ENCODE data around the gene ZNF467. TPM values are rescaled to one million over a fixed set of nuclear protein-coding genes. Genes with fewer than 3 reads are reported as not detected.

ZNF467 gene
- total RNA-seq, 1 donor from 2014 or later, result 2.3 TPM

GRCh38 chr7:149777551-149778326, 4.4 kb upstream of the ZNF467 start:
- peaks cover 17% of the 10 kb centered on the region for H3K4me1 Mint-ChIP-seq
- DNase-seq (ENCODE audit: low read depth, low spot score), result no peak
- no peak overlapping the region for H3K27ac Mint-ChIP-seq (ENCODE audit: unreplicated experiment)
- no peaks in the 10 kb centered on the region for H3K9me3 Mint-ChIP-seq
- no peak overlapping the region for H3K4me3 Mint-ChIP-seq
- TF ChIP-seq CTCF (conservative IDR thresholded peaks at IDR 0.05), result no peak
- no peaks in the 10 kb centered on the region for H3K36me3 Mint-ChIP-seq (ENCODE audit: low read depth)
- H3K27me3 Mint-ChIP-seq (ENCODE audit: low read depth), result peaks cover 13% of the 10 kb centered on the region

- Mint-ChIP-seq H3K4me3 (no peak overlapping the region), H3K9me3 (no peaks in the 10 kb centered on the region), H3K27me3 (ENCODE audit: low read depth) (peaks cover 16% of the 10 kb centered on the region), H3K4me1 (peaks cover 17% of the 10 kb centered on the region), H3K36me3 (ENCODE audit: low read depth) (no peaks in the 10 kb centered on the region), H3K27ac (ENCODE audit: unreplicated experiment) (no peak overlapping the region)
- DNase-seq (ENCODE audit: low read depth, low spot score), result no peak
- TF ChIP-seq CTCF (conservative IDR thresholded peaks at IDR 0.05), result no peak
Measured at GRCh38 chr7:149776848-149777407, 3.5 kb upstream of the ZNF467 start.

- no peak for DNase-seq (ENCODE audit: low read depth, low spot score)
- no peaks in the 10 kb centered on the region for H3K9me3 Mint-ChIP-seq
- H3K36me3 Mint-ChIP-seq (ENCODE audit: low read depth), result no peaks in the 10 kb centered on the region
- H3K27me3 Mint-ChIP-seq (ENCODE audit: low read depth), result peaks cover 20% of the 10 kb centered on the region
- peaks cover 17% of the 10 kb centered on the region for H3K4me1 Mint-ChIP-seq
- TF ChIP-seq CTCF (conservative IDR thresholded peaks at IDR 0.05), result no peak
- no peak overlapping the region for H3K27ac Mint-ChIP-seq (ENCODE audit: unreplicated experiment)
- no peak overlapping the region for H3K4me3 Mint-ChIP-seq
Measured at GRCh38 chr7:149776289-149776688, 2.9 kb upstream of the ZNF467 start.

- DNase-seq (ENCODE audit: low read depth, low spot score), result no peak
- H3K27me3 Mint-ChIP-seq (ENCODE audit: low read depth), result peaks cover 27% of the 10 kb centered on the region
- no peaks in the 10 kb centered on the region for H3K9me3 Mint-ChIP-seq
Measured at GRCh38 chr7:149775176-149775556, 1.8 kb upstream of the ZNF467 start.

More at GRCh38 chr7:149775176-149775556, 1.8 kb upstream of the ZNF467 start:
- Mint-ChIP-seq H3K4me1 (peaks cover 17% of the 10 kb centered on the region), H3K4me3 (peak overlapping the region; percentile 78), H3K27ac (ENCODE audit: unreplicated experiment) (no peak overlapping the region), H3K36me3 (ENCODE audit: low read depth) (no peaks in the 10 kb centered on the region)
- TF ChIP-seq CTCF (conservative IDR thresholded peaks at IDR 0.05), result no peak

All from neural crest cell (in vitro differentiated cells).